ENCODE measurements around the gene OR1N1.
"Not testable (repeated sequence)": the region's sequence is repeated elsewhere in the genome, so short reads cannot be mapped to it uniquely, and the experiment has no call there.

The OR1N1 gene

GRCh38 chr9:122527193-122527592 is at the start of gene OR1N1:
Gene OR1N1 (minus strand): TSS chr9:122527293. CDS start chr9:122527293, 0 bp downstream.
- no peak for DNase-seq (ENCODE audit: low read depth in 1 of 2, low spot score in 1 of 2)

- no peak for DNase-seq (ENCODE audit: low read depth in 1 of 2, low spot score in 1 of 2)
Measured at GRCh38 chr9:122572456-122572855, 45.4 kb upstream of the OR1N1 start.

GRCh38 chr9:122567901-122568300 is 40.8 kb upstream of the OR1N1 start:
- no peak for DNase-seq (ENCODE audit: low read depth in 1 of 2, low spot score in 1 of 2)

- no peak for DNase-seq (ENCODE audit: low read depth in 1 of 2, low spot score in 1 of 2)
Measured at GRCh38 chr9:122562134-122562760, 35.2 kb upstream of the OR1N1 start.

- no peak for DNase-seq (ENCODE audit: low read depth in 1 of 2, low spot score in 1 of 2)
Measured at GRCh38 chr9:122561446-122561845, 34.4 kb upstream of the OR1N1 start.

GRCh38 chr9:122552812-122553211 is 25.7 kb upstream of the OR1N1 start, which contains the start of gene OR1N2:
Gene OR1N2 (plus strand): TSS chr9:122553112. CDS start chr9:122553212, 100 bp downstream.
- DNase-seq (ENCODE audit: low read depth in 1 of 2, low spot score in 1 of 2), result no peak

- DNase-seq (ENCODE audit: low read depth in 1 of 2, low spot score in 1 of 2), result no peak
Measured at GRCh38 chr9:122551371-122551770, 24.3 kb upstream of the OR1N1 start.

GRCh38 chr9:122546196-122546595 is 19.1 kb upstream of the OR1N1 start:
- DNase-seq (ENCODE audit: low read depth in 1 of 2, low spot score in 1 of 2), result no peak

GRCh38 chr9:122538757-122539156 is 11.7 kb upstream of the OR1N1 start:
- no peak for DNase-seq (ENCODE audit: low read depth in 1 of 2, low spot score in 1 of 2)

GRCh38 chr9:122537066-122537465 is 10.0 kb upstream of the OR1N1 start:
- not testable (repeated sequence) for DNase-seq (ENCODE audit: low read depth in 1 of 2, low spot score in 1 of 2)

- no peak for DNase-seq (ENCODE audit: low read depth in 1 of 2, low spot score in 1 of 2)
Measured at GRCh38 chr9:122536134-122536533, 9.0 kb upstream of the OR1N1 start.

GRCh38 chr9:122531157-122531556 is 4.1 kb upstream of the OR1N1 start:
- DNase-seq (ENCODE audit: low read depth in 1 of 2, low spot score in 1 of 2), result not testable (repeated sequence)

- DNase-seq (ENCODE audit: low read depth in 1 of 2, low spot score in 1 of 2), result no peak
Measured at GRCh38 chr9:122526602-122527001, 491 bp downstream of the OR1N1 start.

- no peak for DNase-seq (ENCODE audit: low read depth in 1 of 2, low spot score in 1 of 2)
Measured at GRCh38 chr9:122519376-122519775, 7.7 kb downstream of the OR1N1 start.

GRCh38 chr9:122518841-122519240 is 8.3 kb downstream of the OR1N1 start, which contains the start of gene OR1J4:
Gene OR1J4 (plus strand): TSS chr9:122519141. CDS start chr9:122519141, 0 bp downstream.
- no peak for DNase-seq (ENCODE audit: low read depth in 1 of 2, low spot score in 1 of 2)

- DNase-seq (ENCODE audit: low read depth in 1 of 2, low spot score in 1 of 2), result no peak
Measured at GRCh38 chr9:122518226-122518625, 8.9 kb downstream of the OR1N1 start.

GRCh38 chr9:122510502-122510901 is 16.6 kb downstream of the OR1N1 start, which contains the start of gene OR1J2:
Gene OR1J2 (plus strand): TSS chr9:122510802. CDS start chr9:122510802, 0 bp downstream.
- no peak for DNase-seq (ENCODE audit: low read depth in 1 of 2, low spot score in 1 of 2)

- DNase-seq (ENCODE audit: low read depth in 1 of 2, low spot score in 1 of 2), result no peak
Measured at GRCh38 chr9:122506964-122507363, 20.1 kb downstream of the OR1N1 start.

- DNase-seq (ENCODE audit: low read depth in 1 of 2, low spot score in 1 of 2), result no peak
Measured at GRCh38 chr9:122498883-122499288, 28.2 kb downstream of the OR1N1 start.

- no peak for DNase-seq (ENCODE audit: low read depth in 1 of 2, low spot score in 1 of 2)
Measured at GRCh38 chr9:122479062-122479461, 48.0 kb downstream of the OR1N1 start.

GRCh38 chr9:122477826-122478225 is 49.3 kb downstream of the OR1N1 start, which contains the start of gene OR1J1:
Gene OR1J1 (minus strand): TSS chr9:122477926. CDS start chr9:122477926, 0 bp downstream.
- no peak for DNase-seq (ENCODE audit: low read depth in 1 of 2, low spot score in 1 of 2)

GRCh38 chr9:122477346-122477745 is 49.7 kb downstream of the OR1N1 start:
- no peak for DNase-seq (ENCODE audit: low read depth in 1 of 2, low spot score in 1 of 2)
